ENCODE data around the gene TMEM198. TPM values are rescaled to one million over a fixed set of nuclear protein-coding genes. Genes with fewer than 3 reads are reported as not detected.

Gene TMEM198
- total RNA-seq, 2 donors from 2014 or later, result 3.3 to 5.7 TPM

- no peak overlapping the region for H3K27ac ChIP-seq
- intact Hi-C loops (cut with DNase I), result loop anchor here (5.0 kb wide), 1 partner anchor 99 kb away; no protein-coding TSS in a partner anchor
- ATAC-seq (no peak), DNase-seq (no peak)
- peaks cover 28% of the 10 kb centered on the region for H3K4me1 ChIP-seq
- no peak overlapping the region for H3K4me3 ChIP-seq
- no peak for TF ChIP-seq POLR2A (IDR thresholded peaks at IDR 0.05)
- TF ChIP-seq CTCF (IDR thresholded peaks at IDR 0.05), result no peak
- H3K9me3 ChIP-seq, result no peaks in the 10 kb centered on the region
- H3K36me3 ChIP-seq (replicated peaks in 1 of 2; ENCODE audit: insufficient read depth in 1 of 2, low read depth in 2 of 2), result peaks cover 0 to 18% of the 10 kb centered on the region in 2 donors
- H3K27me3 ChIP-seq, result no peaks in the 10 kb centered on the region
- WGBS, 2 donors, result 65 to 78% methylated on average over 4 to 6 of the region's 6 CpGs
These were observed 5.3 kb upstream of the TMEM198 start for GRCh38 chr2:219538504-219538951.

DNA sequence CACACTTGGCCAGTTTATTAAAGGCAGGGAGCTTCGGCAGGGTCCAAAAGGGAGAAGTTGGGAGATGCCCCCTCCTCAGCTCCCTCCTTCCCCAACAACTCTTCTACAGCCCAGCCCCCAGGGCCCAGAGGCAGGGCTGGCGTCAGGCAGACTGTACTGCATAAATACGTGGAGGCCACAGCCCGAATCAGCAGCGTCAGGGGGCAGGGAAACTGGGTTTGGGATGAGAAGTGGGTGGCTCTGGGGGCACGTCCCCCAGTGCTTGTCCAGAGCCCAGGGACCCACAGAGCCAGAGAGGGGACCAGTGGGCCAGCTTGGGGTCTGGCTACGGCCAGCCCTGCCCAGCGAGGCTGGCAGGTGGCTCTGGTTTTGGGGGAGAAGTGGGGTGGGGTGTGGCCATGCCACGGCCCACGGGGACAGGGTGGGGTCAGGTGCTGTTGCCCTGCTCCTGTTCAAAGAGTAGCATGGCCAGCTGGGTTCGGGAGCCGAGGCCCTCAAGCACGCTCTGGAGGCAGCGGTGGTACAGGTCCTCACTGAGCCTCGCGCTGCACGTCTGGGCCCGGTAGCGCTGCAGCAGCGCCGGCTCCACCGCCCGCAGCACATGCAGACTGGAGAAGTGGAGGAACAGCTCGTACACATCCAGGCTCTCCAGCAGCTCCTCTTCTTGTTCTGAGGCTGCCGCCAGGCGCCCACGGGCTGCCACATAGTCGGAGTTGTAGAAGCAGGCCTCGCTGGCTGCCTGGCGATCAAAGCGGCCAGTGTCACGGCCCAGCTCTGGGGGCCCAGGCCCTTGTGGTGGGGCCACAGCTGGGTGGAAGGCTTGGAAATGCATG lies 4.7 kb upstream of the TMEM198 start:
- Histone ChIP-seq H3K4me3 (no peak overlapping the region), H3K27me3 (no peaks in the 10 kb centered on the region), H3K36me3 (replicated peaks in 1 of 2; ENCODE audit: insufficient read depth in 1 of 2, low read depth in 2 of 2) (peaks cover 0 to 18% of the 10 kb centered on the region in 2 donors), H3K4me1 (peaks cover 29% of the 10 kb centered on the region), H3K9me3 (no peaks in the 10 kb centered on the region), H3K27ac (no peak overlapping the region)
- TF ChIP-seq CTCF (IDR thresholded peaks at IDR 0.05), result no peak
- TF ChIP-seq POLR2A (IDR thresholded peaks at IDR 0.05), result no peak
- 81 to 85% methylated on average over 11 to 28 of the region's 32 CpGs for WGBS, 2 donors
- intact Hi-C loops (cut with DNase I), result loop anchor here (5.0 kb wide), 1 partner anchor 98 kb away; no protein-coding TSS in a partner anchor
- no peak for DNase-seq
- ATAC-seq, result no peak

DNA sequence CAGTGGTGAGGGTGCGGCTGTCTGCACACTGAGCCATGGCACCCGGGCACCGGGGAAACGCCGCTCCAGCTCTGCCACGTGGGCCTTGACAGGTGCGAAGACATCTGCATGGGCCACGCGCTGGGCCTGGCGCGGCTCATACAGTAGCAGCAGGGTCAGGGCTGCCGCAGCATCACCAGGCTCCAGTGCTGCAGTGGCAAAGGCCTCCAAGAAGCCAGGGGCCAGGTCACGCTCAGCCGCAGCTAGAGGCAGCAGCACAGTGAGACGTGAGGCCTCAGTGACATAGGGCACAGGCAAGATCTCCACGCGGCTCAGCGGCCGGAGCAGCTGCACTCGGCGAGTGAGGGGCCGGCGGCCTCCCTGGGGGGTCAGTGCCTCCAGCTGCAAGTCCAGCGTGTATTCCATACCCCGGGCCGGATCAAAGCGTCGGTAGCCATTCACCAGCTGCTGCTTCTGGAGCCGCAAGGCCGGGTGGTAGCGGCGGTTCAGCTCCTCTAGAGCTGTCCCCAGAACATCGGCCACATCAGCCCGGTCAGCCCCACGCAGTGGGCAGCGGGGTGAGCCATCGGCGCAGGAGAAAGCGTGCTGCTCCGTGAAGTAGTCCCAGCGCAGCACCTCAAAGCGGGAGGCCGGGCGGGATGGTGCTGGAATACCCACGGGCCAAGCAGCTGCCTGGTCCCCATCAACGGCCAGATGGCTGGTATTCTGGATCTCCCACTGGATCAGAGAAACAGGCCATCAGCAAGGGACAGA lies 3.7 kb upstream of the TMEM198 start:
- TF ChIP-seq POLR2A (IDR thresholded peaks at IDR 0.05) (no peak), CTCF (IDR thresholded peaks at IDR 0.05) (no peak)
- ATAC-seq (no peak), DNase-seq (no peak)
- Histone ChIP-seq H3K4me1 (peaks cover 37% of the 10 kb centered on the region), H3K27ac (no peak overlapping the region), H3K9me3 (no peaks in the 10 kb centered on the region), H3K27me3 (no peaks in the 10 kb centered on the region), H3K36me3 (replicated peaks in 1 of 2; ENCODE audit: insufficient read depth in 1 of 2, low read depth in 2 of 2) (peaks cover 0 to 18% of the 10 kb centered on the region in 2 donors), H3K4me3 (no peak overlapping the region)
- WGBS, 2 donors, result 87 to 90% methylated on average over 2 to 15 of the region's 46 CpGs
- intact Hi-C loops (cut with DNase I), result loop anchor here (5.0 kb wide), 1 partner anchor 97 kb away; no protein-coding TSS in a partner anchor

GRCh38 chr2:219540784-219541504 lies 2.9 kb upstream of the TMEM198 start:
- intact Hi-C loops (cut with DNase I), result no loop called here
- peaks cover 37% of the 10 kb centered on the region for H3K4me1 ChIP-seq

More at GRCh38 chr2:219540784-219541504, 2.9 kb upstream of the TMEM198 start:
- DNase-seq (no peak), ATAC-seq (no peak)
- peaks cover 0 to 18% of the 10 kb centered on the region in 2 donors for H3K36me3 ChIP-seq (replicated peaks in 1 of 2; ENCODE audit: insufficient read depth in 1 of 2, low read depth in 2 of 2)
- H3K27ac ChIP-seq, result no peak overlapping the region
- no peak overlapping the region for H3K4me3 ChIP-seq
- no peak for TF ChIP-seq POLR2A (IDR thresholded peaks at IDR 0.05)
- TF ChIP-seq CTCF (IDR thresholded peaks at IDR 0.05), result no peak
- no peaks in the 10 kb centered on the region for H3K9me3 ChIP-seq
- H3K27me3 ChIP-seq, result no peaks in the 10 kb centered on the region
- 81 to 90% methylated on average over 11 to 12 of the region's 12 CpGs for WGBS, 2 donors
